ENCODE measurements around the gene HMOX2.

Gene HMOX2

GRCh38 chr16:4519274-4520058, 43.3 kb downstream of the HMOX2 start:
- TF ChIP-seq, protein P1, sequence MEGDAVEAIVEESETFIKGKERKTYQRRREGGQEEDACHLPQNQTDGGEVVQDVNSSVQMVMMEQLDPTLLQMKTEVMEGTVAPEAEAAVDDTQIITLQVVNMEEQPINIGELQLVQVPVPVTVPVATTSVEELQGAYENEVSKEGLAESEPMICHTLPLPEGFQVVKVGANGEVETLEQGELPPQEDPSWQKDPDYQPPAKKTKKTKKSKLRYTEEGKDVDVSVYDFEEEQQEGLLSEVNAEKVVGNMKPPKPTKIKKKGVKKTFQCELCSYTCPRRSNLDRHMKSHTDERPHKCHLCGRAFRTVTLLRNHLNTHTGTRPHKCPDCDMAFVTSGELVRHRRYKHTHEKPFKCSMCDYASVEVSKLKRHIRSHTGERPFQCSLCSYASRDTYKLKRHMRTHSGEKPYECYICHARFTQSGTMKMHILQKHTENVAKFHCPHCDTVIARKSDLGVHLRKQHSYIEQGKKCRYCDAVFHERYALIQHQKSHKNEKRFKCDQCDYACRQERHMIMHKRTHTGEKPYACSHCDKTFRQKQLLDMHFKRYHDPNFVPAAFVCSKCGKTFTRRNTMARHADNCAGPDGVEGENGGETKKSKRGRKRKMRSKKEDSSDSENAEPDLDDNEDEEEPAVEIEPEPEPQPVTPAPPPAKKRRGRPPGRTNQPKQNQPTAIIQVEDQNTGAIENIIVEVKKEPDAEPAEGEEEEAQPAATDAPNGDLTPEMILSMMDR (IDR thresholded peaks at IDR 0.05) = no peak

GRCh38 chr16:4520913-4521312, 44.7 kb downstream of the HMOX2 start:
- TF ChIP-seq, protein P1 (IDR thresholded peaks at IDR 0.05) = no peak

- TF ChIP-seq, protein P1 (IDR thresholded peaks at IDR 0.05) = no peak
Measured at GRCh38 chr16:4522051-4522581, 45.9 kb downstream of the HMOX2 start.

GRCh38 chr16:4523686-4524085, 47.5 kb downstream of the HMOX2 start:
- TF ChIP-seq, protein P1 (IDR thresholded peaks at IDR 0.05) = no peak

- TF ChIP-seq, protein P1 (IDR thresholded peaks at IDR 0.05) = no peak
Measured at GRCh38 chr16:4524571-4524970, 48.4 kb downstream of the HMOX2 start.

- TF ChIP-seq, protein P1 (IDR thresholded peaks at IDR 0.05) = no peak
Measured at GRCh38 chr16:4525069-4525468, 48.9 kb downstream of the HMOX2 start.

DNA sequence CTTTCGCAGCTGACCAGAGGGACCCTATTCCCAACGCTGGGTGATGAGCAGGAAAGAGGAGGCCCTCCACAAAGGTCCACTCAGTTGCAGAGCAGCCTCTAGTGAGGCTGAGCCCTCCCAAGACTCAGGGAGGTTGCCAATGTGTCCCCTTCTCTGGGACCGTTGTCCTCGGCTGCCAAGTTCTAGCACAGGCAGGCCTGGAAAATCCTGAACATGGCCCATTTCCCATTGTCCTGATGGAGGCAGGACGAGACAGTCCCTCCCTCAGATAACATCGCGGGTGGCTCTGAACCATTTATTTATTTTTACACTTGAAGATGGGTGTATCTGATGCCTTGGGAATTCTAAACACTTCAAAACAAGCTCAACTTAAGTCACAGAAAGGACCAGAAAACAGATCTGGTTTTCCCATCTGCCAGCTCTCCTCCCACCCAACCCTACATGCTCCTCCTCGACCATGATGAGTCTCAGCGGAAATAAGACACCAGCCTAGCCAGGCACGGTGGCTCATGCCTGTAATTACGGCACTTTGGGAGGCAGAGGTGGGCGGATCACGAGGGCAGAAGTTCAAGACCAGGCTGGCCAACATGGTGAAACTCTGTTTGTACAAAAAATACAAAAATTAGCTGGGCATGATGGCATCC, 49.6 kb downstream of the HMOX2 start:
- TF ChIP-seq, protein P1 (IDR thresholded peaks at IDR 0.05) = no peak

Measured in LNCAP (cell line).